SH-SY5Y (cell line): ENCODE data around the gene CCNE1.

ENCODE experiments used
- GATA2 ChIP-seq: IDR thresholded peaks from 2 replicates; pipeline ENCODE4 v1.6.1; 2011; ENCODE audit warnings: mild to moderate bottlenecking, low read depth, low read length
- GATA3 ChIP-seq: IDR thresholded peaks from 2 replicates; pipeline ENCODE4 v1.6.1; 2011; ENCODE audit warnings: low read depth, mild to moderate bottlenecking, low read length, moderate library complexity

- no peak for TF ChIP-seq GATA2
- TF ChIP-seq GATA3: no peak
These were observed 1.9 kb downstream of the CCNE1 start for GRCh38 chr19:29813642-29814041.
